SK-N-SH treated with all-trans-retinoic acid at 6 μM for 48 hours (cell line): ENCODE data around the gene KNSTRN.
A peak's percentile ranks its signal among the peaks of the same experiment; 100 is the strongest.

ENCODE experiments used
- ATAC-seq: fragments of 200-7000 bp; cut with Tn5 transposase; 3 replicates; pipeline ENCODE4 v1.9.1; 2020; ENCODE audit warnings: mild to moderate bottlenecking, moderate library complexity
- ARNTL ChIP-seq: fragments of 450-650 bp; formaldehyde crosslinking; IDR thresholded peaks from 2 replicates; pipeline ENCODE4 v1.5.0; 2020; ENCODE audit warnings: low read depth, mild to moderate bottlenecking, moderate library complexity, borderline replicate concordance
- BACH2 ChIP-seq: fragments of 250-450 bp; sonication (Bioruptor Pico); IDR thresholded peaks from 2 replicates; pipeline ENCODE4 v1.9.0; 2021; ENCODE audit warnings: mild to moderate bottlenecking, borderline replicate concordance
- CSDC2 ChIP-seq: fragments of 250-450 bp; sonication (Bioruptor Pico); IDR thresholded peaks from 2 replicates; pipeline ENCODE4 v1.5.0; 2020; ENCODE audit warnings: mild to moderate bottlenecking, moderate library complexity
- CSRNP3 ChIP-seq: fragments of 250-450 bp; sonication (Bioruptor Pico); IDR thresholded peaks from 2 replicates; pipeline ENCODE4 v1.5.1; 2021; ENCODE audit warnings: mild to moderate bottlenecking, moderate library complexity
- ESRRG ChIP-seq: fragments of 250-450 bp; sonication (Bioruptor Pico); IDR thresholded peaks from 2 replicates; pipeline ENCODE4 v1.6.1; 2021; ENCODE audit warnings: mild to moderate bottlenecking
- GLIS3 ChIP-seq: fragments of 250-450 bp; sonication (Bioruptor Pico); IDR thresholded peaks from 2 replicates; pipeline ENCODE4 v1.5.0; 2020; ENCODE audit warnings: mild to moderate bottlenecking, moderate library complexity
- ISL1 ChIP-seq: fragments of 250-450 bp; sonication (Bioruptor Pico); IDR thresholded peaks from 2 replicates; pipeline ENCODE4 v2.1.2; 2022; ENCODE audit warnings: mild to moderate bottlenecking, moderate library complexity
- OSR1 ChIP-seq: fragments of 250-450 bp; sonication (Bioruptor Pico); IDR thresholded peaks from 2 replicates; pipeline ENCODE4 v1.8.0; 2022; ENCODE audit warnings: moderate library complexity, mild to moderate bottlenecking, inconsistent platforms
- PATZ1 ChIP-seq: fragments of 250-450 bp; sonication (Bioruptor Pico); IDR thresholded peaks from 2 replicates; pipeline ENCODE4 v1.8.0; 2020; ENCODE audit warnings: mild to moderate bottlenecking, moderate library complexity, borderline replicate concordance
- PPARA ChIP-seq: fragments of 250-450 bp; sonication (Bioruptor Pico); IDR thresholded peaks from 2 replicates; pipeline ENCODE4 v1.5.0; 2020; ENCODE audit warnings: mild to moderate bottlenecking, borderline replicate concordance
- RARB ChIP-seq: fragments of 250-450 bp; sonication (Bioruptor Pico); IDR thresholded peaks from 2 replicates; pipeline ENCODE4 v1.8.0; 2021; ENCODE audit warnings: mild to moderate bottlenecking, moderate library complexity
- SNAI2 ChIP-seq: fragments of 250-450 bp; sonication (Bioruptor Pico); IDR thresholded peaks from 2 replicates; pipeline ENCODE4 v1.5.0; 2020; ENCODE audit warnings: mild to moderate bottlenecking, moderate library complexity
- TCF4 ChIP-seq: fragments of 250-450 bp; sonication (Bioruptor Pico); IDR thresholded peaks from 2 replicates; pipeline ENCODE4 v1.8.0; 2021; ENCODE audit warnings: mild to moderate bottlenecking, moderate library complexity, borderline replicate concordance
- TOX ChIP-seq: fragments of 250-450 bp; sonication (Bioruptor Pico); IDR thresholded peaks from 2 replicates; pipeline ENCODE4 v1.8.0; 2021; ENCODE audit warnings: mild to moderate bottlenecking, moderate library complexity, borderline replicate concordance
- TSHZ2 ChIP-seq: fragments of 250-450 bp; sonication (Bioruptor Pico); IDR thresholded peaks from 2 replicates; pipeline ENCODE4 v1.5.0; 2020; ENCODE audit warnings: mild to moderate bottlenecking, moderate library complexity
- ZC3H10 ChIP-seq: fragments of 250-450 bp; sonication (Bioruptor Pico); IDR thresholded peaks from 2 replicates; pipeline ENCODE4 v1.5.1; 2021; ENCODE audit warnings: mild to moderate bottlenecking, moderate library complexity
- ZFP3 ChIP-seq: fragments of 250-450 bp; sonication (Bioruptor Pico); IDR thresholded peaks from 2 replicates; pipeline ENCODE4 v1.5.0; 2020; ENCODE audit warnings: mild to moderate bottlenecking, moderate library complexity
- ZFP30 ChIP-seq: fragments of 450-650 bp; formaldehyde crosslinking; IDR thresholded peaks from 2 replicates; pipeline ENCODE4 v1.5.0; 2022; ENCODE audit warnings: mild to moderate bottlenecking, moderate library complexity
- ZNF565 ChIP-seq: fragments of 450-650 bp; formaldehyde crosslinking; conservative IDR thresholded peaks from 2 replicates; pipeline ENCODE4 v1.5.0; 2020; ENCODE audit warnings: low read depth, mild to moderate bottlenecking, moderate library complexity
- ZNF70 ChIP-seq: fragments of 450-650 bp; formaldehyde crosslinking; IDR thresholded peaks from 2 replicates; pipeline ENCODE4 v1.5.0; 2020; ENCODE audit warnings: mild to moderate bottlenecking, moderate library complexity
- ZNF8 ChIP-seq: fragments of 450-650 bp; formaldehyde crosslinking; IDR thresholded peaks from 2 replicates; pipeline ENCODE4 v1.5.0; 2020; ENCODE audit warnings: mild to moderate bottlenecking, moderate library complexity
- TF ChIP-seq, protein P1 (sequence below): fragments of 250-450 bp; sonication (Bioruptor Pico); IDR thresholded peaks from 2 replicates; pipeline ENCODE4 v1.5.1; 2020; ENCODE audit warnings: low read depth, mild to moderate bottlenecking, moderate library complexity
- TF ChIP-seq, protein P2 (sequence below): fragments of 250-450 bp; sonication (Bioruptor Pico); IDR thresholded peaks from 2 replicates; pipeline ENCODE4 v1.8.0; 2021; ENCODE audit warnings: low read depth, mild to moderate bottlenecking, moderate library complexity, borderline replicate concordance

The KNSTRN gene

DNA sequence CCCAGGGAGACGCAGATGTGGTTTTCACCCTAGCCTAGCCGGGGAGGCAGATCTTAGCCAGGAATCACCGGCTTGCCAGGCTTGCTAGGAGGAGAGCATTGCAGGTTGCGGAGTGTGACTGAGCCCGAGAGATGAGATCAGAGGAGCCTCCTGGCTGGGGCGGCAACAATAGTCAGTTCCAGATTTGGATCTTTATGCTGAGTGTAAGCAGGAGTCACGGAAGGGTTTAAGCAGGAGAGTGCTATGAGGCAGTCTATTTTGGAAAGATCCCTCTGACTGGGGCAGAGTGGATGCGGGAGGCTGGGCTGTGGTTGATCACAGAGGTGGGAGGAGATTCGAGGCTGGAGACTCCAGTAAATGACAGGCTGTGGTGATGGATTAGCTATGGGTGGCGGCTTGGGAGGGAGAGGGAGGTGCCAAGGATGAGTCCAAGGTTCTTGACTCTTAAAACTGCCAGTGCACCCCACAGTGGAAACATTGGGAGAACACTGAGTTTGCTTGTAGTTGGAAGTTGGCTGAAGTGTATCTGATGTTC lies 47.8 kb downstream of the KNSTRN start:
- ATAC-seq = peak; percentile 84
- TF ChIP-seq, protein P1, sequence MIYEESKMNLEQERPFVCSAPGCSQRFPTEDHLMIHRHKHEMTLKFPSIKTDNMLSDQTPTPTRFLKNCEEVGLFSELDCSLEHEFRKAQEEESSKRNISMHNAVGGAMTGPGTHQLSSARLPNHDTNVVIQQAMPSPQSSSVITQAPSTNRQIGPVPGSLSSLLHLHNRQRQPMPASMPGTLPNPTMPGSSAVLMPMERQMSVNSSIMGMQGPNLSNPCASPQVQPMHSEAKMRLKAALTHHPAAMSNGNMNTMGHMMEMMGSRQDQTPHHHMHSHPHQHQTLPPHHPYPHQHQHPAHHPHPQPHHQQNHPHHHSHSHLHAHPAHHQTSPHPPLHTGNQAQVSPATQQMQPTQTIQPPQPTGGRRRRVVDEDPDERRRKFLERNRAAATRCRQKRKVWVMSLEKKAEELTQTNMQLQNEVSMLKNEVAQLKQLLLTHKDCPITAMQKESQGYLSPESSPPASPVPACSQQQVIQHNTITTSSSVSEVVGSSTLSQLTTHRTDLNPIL = no peak
- TF ChIP-seq TOX = no peak
- TF ChIP-seq PPARA = no peak
- TF ChIP-seq TSHZ2 (CRISPR knock-in tag) = no peak
- TF ChIP-seq ZFP30 (CRISPR knock-in tag) = no peak
- no peak for TF ChIP-seq ZNF70
- TF ChIP-seq GLIS3 = no peak
- TF ChIP-seq ARNTL (CRISPR knock-in tag) = no peak
- no peak for TF ChIP-seq ZC3H10 (CRISPR knock-in tag)
- no peak for TF ChIP-seq SNAI2
- TF ChIP-seq ESRRG (CRISPR knock-in tag) = no peak
- TF ChIP-seq, protein P2, sequence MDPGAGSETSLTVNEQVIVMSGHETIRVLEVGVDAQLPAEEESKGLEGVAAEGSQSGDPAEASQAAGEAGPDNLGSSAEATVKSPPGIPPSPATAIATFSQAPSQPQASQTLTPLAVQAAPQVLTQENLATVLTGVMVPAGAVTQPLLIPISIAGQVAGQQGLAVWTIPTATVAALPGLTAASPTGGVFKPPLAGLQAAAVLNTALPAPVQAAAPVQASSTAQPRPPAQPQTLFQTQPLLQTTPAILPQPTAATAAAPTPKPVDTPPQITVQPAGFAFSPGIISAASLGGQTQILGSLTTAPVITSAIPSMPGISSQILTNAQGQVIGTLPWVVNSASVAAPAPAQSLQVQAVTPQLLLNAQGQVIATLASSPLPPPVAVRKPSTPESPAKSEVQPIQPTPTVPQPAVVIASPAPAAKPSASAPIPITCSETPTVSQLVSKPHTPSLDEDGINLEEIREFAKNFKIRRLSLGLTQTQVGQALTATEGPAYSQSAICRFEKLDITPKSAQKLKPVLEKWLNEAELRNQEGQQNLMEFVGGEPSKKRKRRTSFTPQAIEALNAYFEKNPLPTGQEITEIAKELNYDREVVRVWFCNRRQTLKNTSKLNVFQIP (CRISPR knock-in tag) = no peak
- no peak for TF ChIP-seq RARB (CRISPR knock-in tag)
- TF ChIP-seq ZFP3 (CRISPR knock-in tag) = no peak
- no peak for TF ChIP-seq ZNF565 (CRISPR knock-in tag)
- no peak for TF ChIP-seq BACH2 (CRISPR knock-in tag)
- no peak for TF ChIP-seq ISL1 (CRISPR knock-in tag)
- TF ChIP-seq PATZ1 = no peak
- TF ChIP-seq ZNF8 (CRISPR knock-in tag) = no peak
- TF ChIP-seq OSR1 (CRISPR knock-in tag) = no peak
- TF ChIP-seq, all 23 proteins: peak for 0

DNA sequence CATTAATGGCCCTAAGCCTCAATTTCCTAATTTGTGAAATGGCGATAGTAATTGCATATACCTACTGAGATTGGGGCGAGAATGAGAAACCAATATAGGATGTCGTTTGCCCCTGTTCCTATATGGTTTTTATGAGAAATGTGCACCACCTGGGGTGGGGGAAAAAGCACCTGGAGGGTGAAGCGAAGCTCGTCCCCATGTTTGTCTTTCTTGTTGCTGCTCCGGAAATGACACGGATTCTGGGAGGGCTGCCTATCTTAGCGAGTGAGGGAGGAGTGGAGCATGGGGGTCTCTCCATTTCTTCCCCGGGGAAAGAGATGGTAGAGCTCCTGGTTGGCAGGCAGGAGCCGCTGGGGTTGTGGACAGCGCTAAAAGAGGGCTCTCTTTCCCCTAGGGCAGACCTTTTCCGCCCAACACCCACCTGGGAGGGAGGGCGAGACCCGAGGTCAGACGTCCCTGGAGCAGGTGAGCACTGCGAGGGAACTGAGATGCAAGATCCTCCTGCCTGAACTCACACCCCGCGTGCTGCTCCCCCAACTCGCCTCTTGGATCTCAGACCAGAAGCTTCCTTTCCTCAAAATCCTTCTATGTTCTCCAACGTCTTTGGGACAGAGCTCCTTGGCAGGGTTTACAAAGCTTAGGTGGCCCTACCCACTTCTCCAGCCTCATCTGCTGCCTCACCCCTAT lies 52.6 kb downstream of the KNSTRN start:
- TF ChIP-seq PATZ1 (no peak), ZFP30 (CRISPR knock-in tag) (no peak), PPARA (no peak), CSRNP3 (no peak), TCF4 (CRISPR knock-in tag) (no peak), CSDC2 (CRISPR knock-in tag) (no peak), ESRRG (CRISPR knock-in tag) (no peak), ARNTL (CRISPR knock-in tag) (no peak), GLIS3 (no peak), BACH2 (CRISPR knock-in tag) (no peak), ZC3H10 (CRISPR knock-in tag) (no peak), ZNF8 (CRISPR knock-in tag) (no peak), RARB (CRISPR knock-in tag) (no peak), OSR1 (CRISPR knock-in tag) (no peak), TOX (no peak), ZNF70 (no peak), ZFP3 (CRISPR knock-in tag) (no peak), ZNF565 (CRISPR knock-in tag) (no peak)
- TF ChIP-seq, protein P1 = no peak
- TF ChIP-seq, protein P2 (CRISPR knock-in tag) = no peak
- TF ChIP-seq, all 23 proteins: peak for 0
- no peak for ATAC-seq
